ENCODE results near the gene PATE1.

PATE1 gene

GRCh38 chr11:125797641-125798040, 51.6 kb downstream of the PATE1 start:
- no peak for DNase-seq

Data from activated CD4-positive, CD25-positive, alpha-beta regulatory T cell treated with anti-CD3 and anti-CD28 coated beads, Interleukin-2, amount 50 U/mL, for 72 hours (primary cell).